Measurements from ENCODE around the gene NOL8.

- TF ChIP-seq, protein P1, sequence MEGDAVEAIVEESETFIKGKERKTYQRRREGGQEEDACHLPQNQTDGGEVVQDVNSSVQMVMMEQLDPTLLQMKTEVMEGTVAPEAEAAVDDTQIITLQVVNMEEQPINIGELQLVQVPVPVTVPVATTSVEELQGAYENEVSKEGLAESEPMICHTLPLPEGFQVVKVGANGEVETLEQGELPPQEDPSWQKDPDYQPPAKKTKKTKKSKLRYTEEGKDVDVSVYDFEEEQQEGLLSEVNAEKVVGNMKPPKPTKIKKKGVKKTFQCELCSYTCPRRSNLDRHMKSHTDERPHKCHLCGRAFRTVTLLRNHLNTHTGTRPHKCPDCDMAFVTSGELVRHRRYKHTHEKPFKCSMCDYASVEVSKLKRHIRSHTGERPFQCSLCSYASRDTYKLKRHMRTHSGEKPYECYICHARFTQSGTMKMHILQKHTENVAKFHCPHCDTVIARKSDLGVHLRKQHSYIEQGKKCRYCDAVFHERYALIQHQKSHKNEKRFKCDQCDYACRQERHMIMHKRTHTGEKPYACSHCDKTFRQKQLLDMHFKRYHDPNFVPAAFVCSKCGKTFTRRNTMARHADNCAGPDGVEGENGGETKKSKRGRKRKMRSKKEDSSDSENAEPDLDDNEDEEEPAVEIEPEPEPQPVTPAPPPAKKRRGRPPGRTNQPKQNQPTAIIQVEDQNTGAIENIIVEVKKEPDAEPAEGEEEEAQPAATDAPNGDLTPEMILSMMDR (IDR thresholded peaks at IDR 0.05) = no peak
- TF ChIP-seq CBFB (CRISPR knock-in tag; IDR thresholded peaks at IDR 0.05; ENCODE audit: low read depth) (no peak), IRF2 (CRISPR knock-in tag; IDR thresholded peaks at IDR 0.05; ENCODE audit: borderline replicate concordance, low read depth) (no peak), PRDM15 (CRISPR knock-in tag; IDR thresholded peaks at IDR 0.05) (no peak), SP1 (CRISPR knock-in tag; conservative IDR thresholded peaks at IDR 0.05) (no peak), ETV6 (CRISPR knock-in tag; IDR thresholded peaks at IDR 0.05) (no peak), MAX (CRISPR knock-in tag; IDR thresholded peaks at IDR 0.05) (no peak), ESRRA (CRISPR knock-in tag; IDR thresholded peaks at IDR 0.05; ENCODE audit: borderline replicate concordance) (no peak), ATF1 (CRISPR knock-in tag; IDR thresholded peaks at IDR 0.05) (no peak), PRRX2 (CRISPR knock-in tag; IDR thresholded peaks at IDR 0.05) (no peak), TCF7 (CRISPR knock-in tag; IDR thresholded peaks at IDR 0.05; ENCODE audit: low read depth) (no peak)
- TF ChIP-seq, protein P2, sequence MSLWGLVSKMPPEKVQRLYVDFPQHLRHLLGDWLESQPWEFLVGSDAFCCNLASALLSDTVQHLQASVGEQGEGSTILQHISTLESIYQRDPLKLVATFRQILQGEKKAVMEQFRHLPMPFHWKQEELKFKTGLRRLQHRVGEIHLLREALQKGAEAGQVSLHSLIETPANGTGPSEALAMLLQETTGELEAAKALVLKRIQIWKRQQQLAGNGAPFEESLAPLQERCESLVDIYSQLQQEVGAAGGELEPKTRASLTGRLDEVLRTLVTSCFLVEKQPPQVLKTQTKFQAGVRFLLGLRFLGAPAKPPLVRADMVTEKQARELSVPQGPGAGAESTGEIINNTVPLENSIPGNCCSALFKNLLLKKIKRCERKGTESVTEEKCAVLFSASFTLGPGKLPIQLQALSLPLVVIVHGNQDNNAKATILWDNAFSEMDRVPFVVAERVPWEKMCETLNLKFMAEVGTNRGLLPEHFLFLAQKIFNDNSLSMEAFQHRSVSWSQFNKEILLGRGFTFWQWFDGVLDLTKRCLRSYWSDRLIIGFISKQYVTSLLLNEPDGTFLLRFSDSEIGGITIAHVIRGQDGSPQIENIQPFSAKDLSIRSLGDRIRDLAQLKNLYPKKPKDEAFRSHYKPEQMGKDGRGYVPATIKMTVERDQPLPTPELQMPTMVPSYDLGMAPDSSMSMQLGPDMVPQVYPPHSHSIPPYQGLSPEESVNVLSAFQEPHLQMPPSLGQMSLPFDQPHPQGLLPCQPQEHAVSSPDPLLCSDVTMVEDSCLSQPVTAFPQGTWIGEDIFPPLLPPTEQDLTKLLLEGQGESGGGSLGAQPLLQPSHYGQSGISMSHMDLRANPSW (CRISPR knock-in tag; conservative IDR thresholded peaks at IDR 0.05; ENCODE audit: low read depth) = no peak
These were observed 29.3 kb downstream of the NOL8 start for GRCh38 chr9:92295827-92296258.
